GM21381 (cell line): ENCODE data around the gene BRINP1.

Source experiments
- ATAC-seq: cut with Tn5 transposase; IDR thresholded peaks from one replicate; pipeline ENCODE4 v1.9.1; 2021; ENCODE audit warnings: mild to moderate bottlenecking, moderate library complexity; ENCODE audit not compliant: unreplicated experiment

BRINP1 gene

DNA sequence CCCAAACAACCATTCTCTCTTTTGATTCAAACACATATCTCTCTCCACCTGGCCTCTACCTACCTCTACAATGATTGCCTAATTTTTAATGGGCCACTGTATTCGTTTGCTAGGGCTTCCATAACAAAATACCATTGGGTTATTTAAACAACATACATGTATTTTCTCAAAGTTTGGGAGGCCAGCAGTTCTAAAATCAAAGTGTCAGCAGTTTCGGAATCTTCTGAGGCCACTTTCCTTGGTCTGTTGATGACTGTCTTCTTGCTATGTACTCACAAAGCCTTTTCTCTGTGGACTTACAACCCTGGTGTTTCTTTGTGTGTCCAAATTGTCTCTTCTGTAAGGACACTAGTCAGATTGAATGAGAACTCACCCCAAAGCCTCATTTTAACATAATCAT, 214.7 kb downstream of the BRINP1 start:
- no peak for ATAC-seq

GRCh38 chr9:119153402-119153801, 215.8 kb downstream of the BRINP1 start:
- ATAC-seq: no peak

GRCh38 chr9:119148855-119149254, 220.4 kb downstream of the BRINP1 start:
- ATAC-seq: no peak

DNA sequence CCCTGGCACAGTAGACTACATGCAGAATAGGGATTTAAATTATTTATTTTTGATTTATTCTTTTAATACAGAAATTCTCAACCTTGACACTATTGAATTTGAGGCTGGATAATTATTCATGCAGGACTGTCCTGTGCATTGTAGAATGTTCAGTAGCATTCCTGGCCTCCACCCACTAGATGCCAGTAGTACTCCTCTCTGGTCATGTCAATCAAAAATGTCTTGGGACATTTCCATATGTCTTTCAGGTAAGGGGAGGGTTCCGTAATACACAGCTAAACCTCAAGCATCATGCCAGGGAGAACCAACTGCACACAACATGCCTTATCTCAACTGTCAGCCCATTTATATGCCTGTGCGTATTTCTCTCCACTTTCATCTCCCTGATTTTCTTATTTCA, 231.8 kb downstream of the BRINP1 start:
- no peak for ATAC-seq

DNA sequence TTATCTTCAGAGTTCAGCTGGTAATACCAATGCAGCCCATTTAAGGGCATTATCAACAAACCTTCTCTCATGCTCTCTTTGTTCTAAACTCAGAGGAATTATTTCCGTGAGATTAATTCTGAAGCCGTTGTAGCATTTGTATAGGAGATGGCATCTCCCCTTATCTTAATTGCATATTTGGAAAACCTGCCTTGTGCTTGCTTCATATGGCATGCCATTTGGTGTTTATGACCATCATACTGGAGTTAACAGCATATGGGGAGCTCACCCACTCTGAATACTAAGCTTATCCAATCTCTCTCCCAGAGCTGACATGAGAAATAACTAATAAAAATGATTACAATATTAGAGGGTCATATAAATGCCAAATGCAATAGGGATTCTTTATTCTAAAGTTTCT, 243.2 kb downstream of the BRINP1 start:
- no peak for ATAC-seq

DNA sequence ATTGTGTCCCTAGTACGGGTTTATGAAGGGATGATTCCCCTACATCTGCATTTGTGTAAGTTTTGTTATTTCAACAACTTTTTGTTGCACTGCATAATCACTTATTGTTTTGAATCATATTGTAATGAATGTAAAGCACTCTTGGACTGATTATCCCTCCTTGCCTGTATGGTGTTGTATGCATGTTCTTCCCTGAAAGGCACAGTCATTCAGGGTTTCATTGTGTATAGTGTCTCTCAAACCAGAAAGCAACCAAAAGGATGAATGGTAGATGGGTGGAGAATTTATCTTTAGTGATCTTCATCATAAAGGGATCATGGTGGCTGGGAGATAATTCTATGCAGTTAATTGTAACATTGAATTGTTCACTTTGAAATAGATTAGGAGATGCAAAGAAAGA, 247.3 kb downstream of the BRINP1 start:
- ATAC-seq: no peak

- ATAC-seq: no peak
Observed at GRCh38 chr9:119117409-119117808, 251.8 kb downstream of the BRINP1 start.
